Activated CD4-positive, alpha-beta T cell treated with anti-CD3 and anti-CD28 coated beads, Interleukin-2, amount 50 U/mL, for 1 hour (primary cell): ENCODE data around the gene PRDM12.

Source experiments
- DNase-seq: peaks from one replicate; pipeline ENCODE4 v3.0.0-alpha.2; 2020

Gene PRDM12

DNA sequence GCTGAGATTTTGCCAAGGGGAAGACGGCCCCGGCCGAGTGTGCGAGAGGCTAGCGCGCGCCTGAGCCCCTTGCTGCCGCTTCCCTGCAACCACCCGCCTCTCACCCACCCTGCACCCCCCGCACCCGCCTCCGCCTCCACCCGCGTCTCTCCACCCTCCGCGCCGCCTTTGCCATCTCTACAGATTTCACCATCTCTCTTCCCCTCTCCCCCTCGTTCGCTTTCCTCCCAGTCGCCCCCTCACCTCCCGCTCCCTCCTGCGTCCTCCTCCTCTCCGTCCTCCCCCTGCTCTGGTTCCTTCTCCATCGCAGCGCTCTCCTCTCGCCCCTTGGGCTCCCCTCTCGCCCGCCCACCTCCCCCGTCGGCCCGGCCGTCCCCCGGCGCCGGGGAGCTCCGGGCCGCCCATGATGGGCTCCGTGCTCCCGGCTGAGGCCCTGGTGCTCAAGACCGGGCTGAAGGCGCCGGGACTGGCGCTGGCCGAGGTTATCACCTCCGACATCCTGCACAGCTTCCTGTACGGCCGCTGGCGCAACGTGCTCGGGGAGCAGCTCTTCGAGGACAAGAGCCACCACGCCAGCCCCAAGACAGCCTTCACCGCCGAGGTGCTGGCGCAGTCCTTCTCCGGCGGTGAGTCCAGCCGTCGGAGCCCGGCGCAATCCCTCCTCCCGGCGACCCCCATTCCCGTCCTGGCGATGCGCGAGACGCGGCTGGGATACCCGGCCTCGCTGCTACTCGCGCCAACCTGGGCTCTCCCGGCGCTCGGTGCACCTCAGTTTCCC is at the start of gene PRDM12:
Gene PRDM12 (plus strand): TSS at position 344 of the 778 bp plus-strand sequence. CDS start 60 bp downstream, at position 404.
- no peak for DNase-seq

DNA sequence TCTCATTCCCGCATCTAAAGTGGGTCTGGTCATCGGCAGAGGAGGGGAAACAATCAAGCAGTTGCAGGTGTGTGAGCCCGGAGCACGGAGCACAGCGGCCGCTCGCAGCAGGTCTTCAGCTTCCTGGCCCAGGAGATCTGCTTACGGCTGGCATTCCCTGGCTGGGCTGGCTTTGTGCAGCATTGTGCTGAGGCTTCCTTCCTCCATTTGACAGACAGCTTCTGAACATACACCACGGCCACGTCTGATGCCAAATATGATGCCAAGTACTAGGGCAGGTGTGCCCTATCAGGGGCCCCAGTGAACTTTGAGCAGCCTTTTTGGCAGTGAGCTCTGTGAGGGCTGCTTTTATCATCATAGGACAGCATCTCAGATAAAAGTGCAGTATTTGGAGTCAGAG is 47.9 kb upstream of the PRDM12 start:
- no peak for DNase-seq

DNA sequence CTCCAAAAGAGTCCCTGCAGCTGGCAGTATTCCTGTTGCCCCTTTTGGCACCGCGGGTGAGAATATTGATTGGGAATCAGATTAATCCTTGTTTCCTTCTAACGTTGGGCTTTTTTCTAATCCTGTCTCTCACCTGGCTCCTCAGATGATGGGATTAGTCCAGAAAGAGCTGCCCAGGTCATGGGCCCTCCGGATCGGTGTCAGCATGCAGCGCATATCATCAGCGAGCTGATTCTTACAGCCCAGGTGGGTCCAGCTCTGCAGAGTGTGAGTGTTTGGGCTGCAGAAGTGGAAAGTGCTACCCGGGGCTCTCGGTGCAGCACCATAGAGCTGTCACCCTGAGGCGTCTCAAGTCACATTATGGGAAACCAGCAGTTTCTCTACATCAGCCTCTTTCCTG is 40.9 kb upstream of the PRDM12 start:
- DNase-seq: no peak

DNA sequence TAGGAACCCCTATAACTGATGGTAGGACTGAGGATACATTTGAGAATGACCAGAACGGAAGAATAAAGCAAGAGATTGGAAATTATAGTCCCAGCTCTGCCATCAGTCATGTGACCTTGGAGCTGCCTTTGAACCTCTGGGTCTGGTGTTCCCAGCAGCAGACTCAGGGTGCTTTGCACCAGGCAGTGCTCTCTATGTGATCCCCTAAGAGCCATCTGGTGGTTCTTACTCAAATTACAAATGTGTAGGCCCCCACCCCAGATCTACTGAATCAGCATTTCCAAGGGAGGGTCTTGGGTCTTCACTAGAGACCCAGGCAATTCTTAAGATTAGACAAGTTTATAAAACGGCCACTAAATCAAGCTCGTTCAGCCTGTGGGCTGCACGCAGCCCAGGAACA is 40.2 kb upstream of the PRDM12 start:
- no peak for DNase-seq

DNA sequence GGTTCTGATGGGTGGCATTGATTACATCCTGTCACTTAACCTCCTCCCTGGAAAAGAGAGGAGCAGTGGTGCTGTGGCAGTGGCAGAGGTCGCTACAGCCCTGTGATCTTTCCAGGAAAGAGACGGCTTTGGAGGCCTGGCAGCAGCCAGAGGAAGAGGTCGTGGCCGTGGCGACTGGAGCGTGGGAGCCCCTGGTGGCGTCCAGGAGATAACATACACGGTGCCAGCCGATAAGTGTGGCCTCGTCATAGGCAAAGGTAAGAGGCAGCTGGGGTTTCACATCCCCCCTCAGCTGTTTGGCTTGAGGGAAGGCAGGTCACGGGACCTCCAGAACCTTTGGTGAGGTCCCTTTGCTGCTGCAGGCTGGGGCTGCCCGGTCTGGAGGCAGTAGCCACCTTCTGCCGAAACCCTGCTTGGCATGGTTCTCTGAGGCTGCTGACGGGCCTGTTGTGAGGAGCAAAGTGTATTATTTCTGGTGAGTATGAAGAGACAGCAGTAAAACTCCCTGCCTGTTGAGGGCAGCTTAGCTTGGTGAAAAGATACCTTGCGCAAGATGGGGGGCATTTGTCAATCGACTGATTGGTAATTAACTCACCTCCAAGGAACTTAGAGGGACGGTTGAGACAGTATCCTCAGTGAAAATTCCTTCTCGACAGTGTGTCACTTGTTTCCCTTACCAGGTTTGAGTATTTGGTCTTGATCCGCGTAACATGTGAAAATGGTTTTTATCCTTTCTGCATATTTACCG is 38.0 kb upstream of the PRDM12 start:
- no peak for DNase-seq

DNA sequence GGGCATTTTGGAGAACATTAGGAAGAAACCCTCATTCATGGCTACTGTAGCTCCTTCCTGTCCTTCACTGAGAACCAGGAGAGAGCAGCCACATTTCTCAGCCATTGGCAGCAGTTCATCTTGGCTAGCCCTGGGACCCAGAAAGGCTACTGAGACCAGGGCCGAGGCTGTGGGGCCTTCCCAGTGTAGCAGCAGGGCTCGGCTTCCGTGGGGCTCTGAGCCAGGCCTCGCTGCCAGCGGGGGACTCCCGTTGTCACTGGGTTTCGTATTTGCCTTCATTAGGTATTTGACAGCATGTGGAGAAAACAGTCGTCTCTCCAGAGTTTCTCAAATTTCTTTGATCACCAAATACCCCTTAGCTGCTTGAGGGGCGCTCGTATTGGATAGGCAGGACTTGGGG is 37.3 kb upstream of the PRDM12 start:
- DNase-seq: no peak

DNA sequence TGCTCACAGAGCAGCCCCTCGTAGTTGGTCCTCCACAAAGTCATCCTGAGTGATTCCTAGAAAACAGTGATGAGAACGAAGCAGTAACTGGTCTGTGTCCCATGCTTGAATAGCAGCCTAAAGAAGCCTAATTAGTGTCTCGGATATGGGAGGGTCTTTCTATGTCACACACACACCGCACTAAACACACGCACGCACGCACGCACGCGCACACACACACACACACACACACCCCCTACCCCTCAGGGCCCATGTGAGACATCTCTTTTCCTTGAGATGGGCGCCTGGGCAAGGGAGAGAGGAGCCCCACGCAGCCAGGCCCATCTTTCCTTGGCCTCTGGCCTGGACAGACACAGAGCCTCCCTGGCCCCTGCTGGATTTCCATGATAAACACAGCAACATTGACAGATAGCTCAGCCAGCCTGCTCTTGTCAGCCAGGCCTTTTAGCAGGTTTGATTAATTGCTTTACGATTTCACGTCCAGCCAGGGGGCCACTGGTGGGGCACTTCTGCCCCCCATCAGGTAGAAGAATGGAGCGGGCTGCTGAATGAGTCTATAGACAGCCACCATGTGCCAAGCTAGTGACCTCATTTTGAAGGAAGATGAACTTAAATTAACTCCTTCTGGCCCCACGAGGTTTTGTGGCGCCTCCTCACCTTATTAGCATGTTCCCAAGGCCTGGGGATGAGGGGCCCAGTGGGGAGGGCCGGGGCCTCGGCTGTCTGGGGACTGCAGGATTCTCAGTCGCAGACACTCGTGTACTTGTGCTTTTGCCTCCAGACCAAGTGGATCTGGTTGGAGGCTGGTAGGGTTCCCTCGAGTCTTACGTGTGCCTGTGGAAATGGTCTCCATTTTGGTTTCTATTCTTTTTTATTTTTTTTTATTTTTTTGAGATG is 36.2 kb upstream of the PRDM12 start:
- DNase-seq: no peak

DNA sequence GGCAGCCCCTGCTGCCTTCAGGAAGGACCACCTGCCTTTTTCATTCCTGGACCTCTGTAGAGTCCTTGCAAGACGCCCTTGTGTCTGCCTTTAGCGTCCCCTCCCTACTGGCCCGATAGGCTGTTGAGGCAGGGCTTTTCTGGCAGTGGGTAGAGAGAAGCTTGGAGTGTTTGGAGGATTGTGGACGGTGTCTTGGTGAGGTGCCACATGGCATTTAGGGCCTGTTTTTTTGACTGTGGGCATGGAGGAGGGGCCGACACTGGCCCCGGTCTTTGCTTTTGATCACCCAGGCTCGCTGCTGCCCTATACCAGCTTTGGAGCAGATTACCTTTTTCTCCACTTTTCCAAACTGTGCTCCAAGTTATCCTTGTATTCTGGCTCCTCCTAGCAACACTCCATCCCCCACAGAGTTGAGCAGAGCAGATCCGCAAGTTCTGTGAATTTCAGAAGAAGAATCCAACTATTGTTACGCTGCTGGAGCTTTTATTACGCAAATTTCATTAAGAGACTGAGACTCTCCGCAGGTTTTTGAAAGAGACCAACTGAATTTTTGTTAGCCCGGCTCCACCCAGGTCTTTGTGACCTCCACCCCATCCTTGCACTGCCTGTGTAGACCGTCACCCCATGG is 34.8 kb upstream of the PRDM12 start:
- no peak for DNase-seq

DNA sequence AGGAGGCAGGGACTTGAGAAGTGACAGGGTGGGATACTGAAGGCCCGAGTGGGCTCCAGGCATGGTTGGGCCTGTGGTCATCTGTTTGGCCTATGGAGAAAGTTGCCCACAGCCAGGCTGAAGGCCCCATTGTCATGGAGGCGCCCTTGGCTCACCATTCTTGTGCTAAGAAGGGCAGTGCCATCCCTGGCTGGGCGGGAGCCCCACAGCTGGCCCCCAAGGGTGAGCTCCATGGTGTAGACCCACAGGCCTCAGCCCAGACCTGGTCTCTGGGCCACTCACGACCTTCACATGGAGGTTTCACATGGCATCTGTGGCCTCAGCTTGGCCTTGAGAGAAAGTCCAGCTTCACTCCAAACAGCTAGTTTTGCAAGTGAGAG is 34.3 kb upstream of the PRDM12 start:
- DNase-seq: no peak

DNA sequence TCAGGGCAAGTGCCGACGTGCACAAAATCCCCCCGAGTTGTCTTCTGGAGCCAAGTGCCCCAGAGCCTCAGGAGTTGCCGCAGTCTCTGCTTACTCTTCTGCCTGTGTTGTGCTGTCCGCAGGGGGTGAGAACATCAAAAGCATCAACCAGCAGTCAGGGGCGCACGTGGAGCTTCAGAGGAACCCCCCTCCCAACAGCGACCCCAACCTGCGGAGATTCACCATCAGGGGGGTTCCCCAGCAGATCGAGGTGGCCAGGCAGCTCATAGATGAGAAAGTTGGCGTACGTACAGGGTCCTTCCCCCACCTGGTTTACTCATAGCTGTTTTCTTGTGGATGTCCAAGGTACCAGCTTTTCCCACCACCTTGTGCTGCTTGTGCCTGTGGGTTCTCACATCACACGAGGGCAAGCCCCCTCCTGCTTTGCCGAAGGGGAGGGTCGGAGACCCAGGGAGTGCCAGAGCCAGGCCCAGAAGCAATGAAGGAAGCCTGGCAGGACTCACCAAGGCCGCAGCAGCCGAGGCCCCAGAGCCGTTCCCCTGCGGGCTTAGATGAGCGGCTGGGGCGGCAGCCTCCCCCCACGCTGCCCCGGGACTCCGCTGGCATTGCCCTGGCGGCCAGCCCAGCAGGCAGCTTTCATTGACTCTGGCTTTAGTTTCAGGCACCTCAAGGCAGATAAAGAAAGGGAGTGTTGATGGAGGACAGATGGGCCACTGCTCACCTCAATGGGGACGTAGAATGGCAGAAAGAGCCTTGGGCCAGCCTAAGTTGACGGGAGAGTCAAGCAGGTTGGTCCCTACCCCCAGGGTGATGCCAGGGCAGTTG is 33.7 kb upstream of the PRDM12 start:
- DNase-seq: no peak

DNA sequence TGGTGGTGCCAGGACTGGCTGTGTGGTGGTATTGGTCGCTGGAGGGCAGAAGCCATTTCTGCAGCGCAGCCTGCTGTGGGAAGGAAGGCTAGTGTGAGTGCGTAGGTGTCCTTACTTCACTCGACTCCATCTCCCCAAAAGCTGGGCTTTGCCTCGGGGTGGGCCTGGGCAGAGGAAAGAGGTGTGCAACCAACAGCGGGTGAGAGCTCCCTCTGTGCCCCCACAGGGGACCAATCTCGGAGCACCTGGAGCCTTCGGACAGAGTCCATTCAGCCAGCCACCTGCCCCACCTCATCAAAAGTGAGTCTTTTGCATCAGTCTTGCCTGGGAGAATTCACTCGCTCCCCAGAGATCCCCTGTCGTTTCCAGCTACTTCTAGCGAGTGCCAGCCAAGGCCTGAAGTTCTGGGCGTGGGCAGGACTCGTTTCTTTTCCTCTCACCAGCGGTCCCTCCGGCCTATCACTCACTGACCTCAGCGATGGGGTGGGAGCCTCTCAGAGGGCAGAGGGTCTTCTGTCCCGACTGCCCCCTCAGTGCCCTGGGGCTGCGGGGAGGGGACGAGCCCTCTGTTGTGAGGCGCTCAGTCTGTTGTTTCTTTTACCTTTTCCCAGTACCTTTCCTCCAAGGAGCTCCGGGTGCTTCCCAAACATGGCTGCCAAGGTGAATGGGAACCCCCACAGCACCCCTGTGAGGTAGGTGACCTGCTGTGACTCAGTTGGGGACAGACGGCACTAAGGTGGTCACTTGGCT is 32.9 kb upstream of the PRDM12 start:
- DNase-seq: no peak

DNA sequence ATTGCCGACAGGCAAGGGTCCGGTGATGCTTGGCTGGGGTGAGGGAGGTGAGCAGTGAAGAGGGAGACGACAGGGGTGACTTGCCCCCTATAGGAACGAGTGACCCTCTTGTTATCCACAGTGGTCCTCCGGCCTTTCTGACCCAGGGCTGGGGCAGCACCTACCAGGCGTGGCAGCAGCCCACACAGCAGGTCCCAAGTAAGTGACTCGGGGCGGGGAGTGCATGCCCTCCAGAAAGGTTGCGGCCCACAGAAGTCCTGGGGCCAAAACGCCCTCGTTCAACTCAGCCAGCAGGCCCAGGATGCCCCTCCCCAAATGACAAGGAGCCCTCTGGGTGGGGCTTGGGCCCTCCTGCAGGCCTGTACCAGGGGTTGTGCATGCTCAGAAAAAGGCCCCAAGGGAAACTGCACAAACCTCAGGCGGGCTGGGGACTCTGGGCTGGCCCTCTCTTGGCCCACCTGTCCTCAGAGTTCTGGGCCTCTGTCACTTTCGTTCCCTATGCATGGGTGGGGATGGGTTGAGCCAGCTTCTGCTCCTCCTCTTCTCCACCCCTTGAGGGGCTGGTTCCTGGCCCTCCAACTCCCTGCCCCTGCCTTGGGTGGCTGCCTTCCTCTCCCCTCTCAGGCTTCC is 32.2 kb upstream of the PRDM12 start:
- DNase-seq: no peak

DNA sequence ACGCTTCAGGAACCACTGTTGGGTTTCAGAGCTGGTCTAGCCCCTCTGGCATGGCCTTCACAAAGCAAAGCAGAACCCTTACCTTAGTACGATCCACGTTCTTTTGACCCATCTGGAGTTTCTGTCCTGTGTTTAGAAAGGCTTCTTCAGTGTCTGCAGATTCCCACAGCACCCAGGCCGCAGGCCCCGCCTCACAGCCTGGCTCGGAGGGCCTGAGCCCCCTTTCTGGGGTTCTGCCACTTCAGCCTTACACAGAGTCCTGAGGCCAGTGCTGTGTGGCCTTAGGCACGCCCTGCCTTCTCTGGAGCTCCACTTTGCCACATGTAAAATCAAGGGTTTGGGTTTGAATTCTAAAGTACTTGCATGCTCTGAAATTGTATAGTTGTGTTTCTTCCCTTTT is 31.6 kb upstream of the PRDM12 start:
- DNase-seq: no peak

DNA sequence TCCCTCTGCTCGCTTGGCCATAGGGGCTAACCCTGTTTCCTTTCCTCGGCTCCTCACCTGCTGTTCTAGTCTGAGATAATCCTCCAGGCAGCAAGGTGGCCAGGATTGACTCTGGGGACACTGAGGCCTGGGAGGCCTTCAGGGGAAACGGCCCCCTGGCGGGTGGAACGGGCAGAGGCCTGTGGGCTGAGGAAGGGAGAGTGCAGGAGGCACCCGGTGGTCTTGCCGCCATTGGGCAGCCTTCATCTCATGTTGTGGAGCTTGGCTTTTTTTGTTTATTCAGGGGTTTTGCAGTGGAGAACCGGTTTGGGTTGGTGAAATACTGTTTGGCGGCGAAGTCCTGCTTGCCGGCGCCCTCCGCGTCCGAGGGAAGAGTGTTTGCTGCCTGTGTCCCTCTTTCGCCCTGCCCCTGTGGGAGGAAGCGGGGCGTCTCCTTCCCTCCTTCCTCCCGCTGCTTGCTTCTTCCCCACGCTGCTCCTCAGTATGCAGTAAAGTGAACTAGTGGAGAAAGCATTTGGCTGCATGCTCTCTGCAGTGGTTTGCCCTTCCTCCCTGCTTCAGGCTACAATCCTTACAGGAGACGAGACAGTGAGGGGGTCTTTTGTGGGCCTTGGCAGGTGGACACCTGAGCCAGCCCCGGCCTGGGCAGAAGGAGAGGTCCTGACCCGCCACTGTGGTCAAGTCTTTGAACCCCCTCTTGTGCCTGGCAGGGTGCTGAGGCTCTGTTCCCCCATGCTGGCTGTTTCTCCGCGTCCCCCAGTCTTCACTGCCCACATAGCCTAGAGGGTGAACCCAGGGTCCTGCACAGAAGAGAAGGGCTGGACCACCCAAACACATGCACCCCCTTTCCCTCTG is 30.8 kb upstream of the PRDM12 start:
- DNase-seq: no peak

DNA sequence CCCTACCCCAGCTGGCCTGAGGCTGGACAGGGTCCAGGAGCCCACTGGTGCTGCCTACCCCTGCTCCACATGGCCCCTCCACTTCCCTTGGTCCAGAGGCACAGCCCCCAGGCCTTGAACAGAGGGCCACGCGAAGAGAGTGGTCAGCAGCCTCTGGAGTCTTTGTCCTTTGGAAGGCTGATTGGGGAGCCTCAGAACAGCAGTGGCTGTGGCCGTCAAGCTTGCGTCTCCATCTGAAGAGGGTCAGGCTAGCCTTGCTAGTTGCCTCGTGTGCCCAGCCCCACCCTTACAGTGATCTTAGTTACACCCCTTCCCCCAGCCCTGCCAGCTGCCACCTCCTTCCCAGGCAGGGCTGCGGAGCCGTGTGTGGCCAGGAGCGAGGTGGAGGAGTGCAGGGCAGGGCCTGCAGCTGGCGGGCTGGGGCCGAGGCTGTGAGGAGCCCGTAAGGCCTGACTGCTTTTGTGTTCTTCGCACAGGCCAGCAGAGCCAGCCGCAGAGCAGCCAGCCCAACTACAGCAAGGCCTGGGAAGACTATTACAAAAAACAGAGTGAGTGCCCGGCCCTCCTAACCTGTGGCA is 30.1 kb upstream of the PRDM12 start:
- no peak for DNase-seq

DNA sequence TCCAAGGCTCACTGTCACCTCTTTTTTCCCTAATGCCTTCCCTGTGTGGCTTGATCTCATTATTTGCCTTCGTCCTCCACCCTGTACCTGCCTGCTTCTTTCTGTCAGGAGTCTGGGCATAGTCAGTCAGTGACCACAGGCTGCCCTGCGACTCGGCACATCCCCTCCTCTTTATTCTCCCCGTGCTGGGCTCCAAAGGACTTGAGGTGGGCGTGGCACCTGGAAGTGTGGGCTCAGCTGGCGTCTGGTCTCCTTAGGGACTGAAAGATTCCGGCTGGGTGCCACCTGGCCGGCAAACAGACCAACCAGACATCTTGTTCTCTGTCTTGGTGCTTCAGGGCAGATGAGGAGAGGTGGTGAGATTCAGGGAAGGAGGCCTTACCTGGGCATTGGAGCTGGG is 29.6 kb upstream of the PRDM12 start:
- no peak for DNase-seq

DNA sequence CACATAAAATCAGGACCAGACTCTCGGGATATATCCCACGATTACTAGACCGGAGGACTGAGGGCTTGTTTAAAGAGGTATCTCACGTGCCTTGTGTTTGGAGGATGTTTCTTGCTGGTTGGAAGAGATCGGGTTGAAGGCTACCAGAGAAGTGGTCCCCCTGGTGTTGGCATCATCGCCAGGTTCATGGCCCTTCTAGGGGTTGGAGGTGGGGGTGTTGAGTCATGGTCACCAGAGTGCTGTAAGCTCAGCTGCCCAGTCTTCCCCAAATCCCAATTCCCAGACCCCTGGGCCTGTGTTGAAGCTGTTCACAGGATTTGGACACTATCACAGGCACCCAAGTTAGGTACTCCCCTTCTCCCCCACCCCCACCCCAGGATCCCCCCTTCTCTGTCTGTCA is 29.1 kb upstream of the PRDM12 start:
- DNase-seq: no peak

DNA sequence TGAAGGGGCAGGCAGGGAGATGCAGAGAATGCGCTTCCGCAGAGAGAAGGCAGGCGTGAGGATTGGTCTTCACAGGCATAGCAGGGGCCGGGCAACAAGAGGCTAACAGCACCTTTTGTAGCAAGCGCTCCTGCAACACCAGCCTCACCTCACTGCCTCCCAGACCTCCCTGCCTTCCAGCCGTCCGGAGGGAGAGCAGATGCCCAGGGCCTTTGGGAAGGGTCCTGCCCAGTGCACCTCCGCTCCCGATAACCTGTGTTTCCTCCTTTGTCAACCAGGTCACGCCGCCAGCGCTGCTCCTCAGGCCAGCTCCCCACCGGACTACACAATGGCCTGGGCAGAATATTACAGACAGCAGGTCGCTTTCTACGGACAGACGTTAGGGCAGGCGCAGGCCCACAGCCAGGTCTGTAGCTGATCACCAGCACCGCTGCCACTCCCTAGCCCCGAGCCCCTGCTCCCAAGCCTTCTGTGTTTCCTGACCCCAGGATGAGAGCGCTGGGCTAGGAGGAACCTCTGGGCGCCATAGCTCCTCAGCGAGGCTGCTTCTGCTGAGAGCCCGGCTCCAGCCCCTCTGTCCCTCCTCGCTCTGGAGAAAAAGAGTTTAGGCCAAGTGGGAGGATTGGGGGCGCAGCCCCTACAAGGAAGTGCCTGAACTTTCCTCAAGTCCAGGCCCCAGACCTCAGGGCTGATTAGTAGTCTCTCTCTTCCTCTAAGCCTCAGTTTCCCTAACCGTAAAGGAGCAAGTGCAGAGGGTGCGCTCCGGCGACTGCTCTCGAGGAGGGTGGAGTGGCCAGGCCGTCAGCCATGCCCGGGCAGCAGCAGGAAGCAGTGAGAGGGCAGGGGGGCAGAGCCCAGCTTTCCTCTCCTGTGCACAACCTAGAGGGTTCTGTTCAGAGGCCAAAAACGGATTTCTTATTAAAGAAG is 28.4 kb upstream of the PRDM12 start:
- no peak for DNase-seq
